LNCAP (cell line): ENCODE results near the gene PIK3AP1.

Experiments used
- TF ChIP-seq, protein P1 (sequence below): fragments of 450-650 bp; IDR thresholded peaks from 2 replicates; pipeline ENCODE4 v1.5.1; 2017; ENCODE audit warnings: mild to moderate bottlenecking

The PIK3AP1 gene

DNA sequence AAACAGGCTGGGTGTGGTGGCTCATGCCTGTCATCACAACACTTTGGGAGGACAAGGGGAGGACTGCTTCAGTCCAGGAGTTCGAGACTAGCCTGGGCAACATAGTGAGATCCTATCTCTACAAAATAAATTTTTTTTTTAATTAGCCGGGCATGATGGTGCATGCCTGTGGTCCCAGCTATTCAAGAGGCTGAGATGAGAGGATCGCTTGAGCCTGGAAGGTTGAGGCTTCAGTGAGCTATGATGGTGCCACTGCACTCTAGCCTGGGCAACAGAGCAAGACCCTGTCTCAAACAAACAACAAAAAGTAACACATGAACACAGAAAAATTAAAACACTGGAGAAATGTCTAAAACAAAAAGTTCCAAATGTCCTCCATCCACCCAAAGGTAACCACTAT, 22.9 kb downstream of the PIK3AP1 start:
- TF ChIP-seq, protein P1, sequence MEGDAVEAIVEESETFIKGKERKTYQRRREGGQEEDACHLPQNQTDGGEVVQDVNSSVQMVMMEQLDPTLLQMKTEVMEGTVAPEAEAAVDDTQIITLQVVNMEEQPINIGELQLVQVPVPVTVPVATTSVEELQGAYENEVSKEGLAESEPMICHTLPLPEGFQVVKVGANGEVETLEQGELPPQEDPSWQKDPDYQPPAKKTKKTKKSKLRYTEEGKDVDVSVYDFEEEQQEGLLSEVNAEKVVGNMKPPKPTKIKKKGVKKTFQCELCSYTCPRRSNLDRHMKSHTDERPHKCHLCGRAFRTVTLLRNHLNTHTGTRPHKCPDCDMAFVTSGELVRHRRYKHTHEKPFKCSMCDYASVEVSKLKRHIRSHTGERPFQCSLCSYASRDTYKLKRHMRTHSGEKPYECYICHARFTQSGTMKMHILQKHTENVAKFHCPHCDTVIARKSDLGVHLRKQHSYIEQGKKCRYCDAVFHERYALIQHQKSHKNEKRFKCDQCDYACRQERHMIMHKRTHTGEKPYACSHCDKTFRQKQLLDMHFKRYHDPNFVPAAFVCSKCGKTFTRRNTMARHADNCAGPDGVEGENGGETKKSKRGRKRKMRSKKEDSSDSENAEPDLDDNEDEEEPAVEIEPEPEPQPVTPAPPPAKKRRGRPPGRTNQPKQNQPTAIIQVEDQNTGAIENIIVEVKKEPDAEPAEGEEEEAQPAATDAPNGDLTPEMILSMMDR: no peak

DNA sequence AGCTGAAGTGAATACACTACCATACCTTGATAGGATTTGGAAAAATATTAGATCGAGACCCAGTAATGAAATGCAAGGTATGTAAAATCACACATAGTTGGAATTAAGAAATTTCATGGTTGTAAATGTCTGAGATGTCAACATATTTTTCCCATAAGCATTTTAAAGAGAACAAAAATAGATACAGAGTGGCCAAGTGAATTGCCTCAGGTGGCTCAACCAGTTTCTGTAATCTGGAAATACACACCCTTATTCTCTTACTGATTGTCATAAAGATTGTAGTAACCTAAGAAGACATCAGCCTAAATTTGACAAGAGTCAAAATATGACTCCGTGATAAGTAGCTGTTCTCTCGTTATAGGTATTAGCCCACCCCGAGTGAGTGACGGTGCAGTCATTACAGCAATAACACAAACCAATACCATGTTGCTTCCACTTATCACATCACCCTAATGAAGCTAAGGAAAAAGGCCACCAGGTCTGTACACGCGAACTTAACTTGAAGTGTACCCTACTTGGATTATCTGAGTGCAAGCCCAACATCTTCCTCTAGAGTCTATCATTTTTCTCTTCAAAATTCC, 23.4 kb downstream of the PIK3AP1 start:
- TF ChIP-seq, protein P1: no peak

DNA sequence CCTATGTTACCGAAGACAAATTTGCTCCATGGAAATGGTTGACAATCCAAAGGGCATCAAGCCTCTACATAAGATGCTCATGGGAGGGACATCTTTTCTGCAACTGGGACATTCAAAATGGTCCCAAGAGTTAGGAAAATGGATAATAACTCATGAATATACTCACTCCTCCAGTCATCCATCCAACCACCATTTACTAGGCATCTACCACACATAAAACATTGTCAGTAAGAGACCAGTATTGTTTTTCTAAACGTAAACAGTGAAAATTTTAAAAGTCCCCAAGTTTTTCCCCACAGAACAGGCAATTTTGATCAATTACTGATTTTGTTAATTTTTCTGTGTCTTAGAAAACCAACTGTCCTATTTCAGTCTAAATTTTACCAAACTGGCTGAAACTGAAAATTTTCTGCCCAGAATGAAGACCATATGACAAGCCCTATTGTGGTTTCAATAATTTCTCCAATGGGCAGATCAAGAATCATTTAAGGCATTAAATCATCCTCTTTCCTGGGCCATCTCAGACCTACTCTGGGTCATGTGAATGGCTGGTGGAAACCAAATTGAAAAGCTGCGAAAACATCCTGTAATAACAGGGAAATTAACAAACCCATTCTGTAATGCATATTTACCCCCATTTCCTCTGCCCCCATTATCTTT, 24.2 kb downstream of the PIK3AP1 start:
- TF ChIP-seq, protein P1: no peak

DNA sequence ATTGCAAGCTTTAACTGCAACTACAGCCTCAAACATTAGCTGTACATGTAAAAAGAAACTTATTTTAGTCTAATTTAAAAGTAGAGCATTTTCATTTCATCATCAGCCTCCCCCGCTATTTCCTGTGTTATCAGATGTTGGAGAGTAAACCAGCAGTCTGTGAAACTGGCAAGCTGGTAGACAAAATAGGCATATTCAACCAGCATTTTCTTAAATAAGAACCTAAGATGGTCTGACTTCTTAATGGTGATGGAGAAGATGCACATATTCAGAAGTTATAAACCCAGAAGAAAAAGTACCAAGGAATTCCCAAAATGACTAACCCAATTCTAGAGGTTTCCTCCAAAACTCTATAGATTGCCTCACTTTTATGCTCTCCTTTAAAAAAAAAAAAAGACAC, 24.9 kb downstream of the PIK3AP1 start:
- TF ChIP-seq, protein P1: no peak

DNA sequence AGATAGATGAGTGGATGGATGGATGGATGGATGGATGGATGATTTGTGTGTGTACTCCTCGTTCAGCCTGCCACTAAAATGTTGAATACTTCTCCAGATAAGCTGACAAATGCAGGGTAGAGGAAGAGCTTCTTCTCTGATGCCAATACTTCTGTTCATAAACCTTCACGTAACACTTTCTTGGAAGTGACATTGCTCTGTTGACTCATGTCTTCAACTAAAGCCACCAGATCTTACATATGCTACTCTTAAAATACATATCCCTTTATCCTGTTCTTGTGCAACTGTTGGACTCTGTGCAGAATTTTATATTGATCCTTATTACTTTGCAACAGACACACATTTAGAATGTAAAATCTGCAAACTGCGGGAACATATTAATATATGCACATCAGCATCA, 26.9 kb downstream of the PIK3AP1 start:
- TF ChIP-seq, protein P1: no peak

DNA sequence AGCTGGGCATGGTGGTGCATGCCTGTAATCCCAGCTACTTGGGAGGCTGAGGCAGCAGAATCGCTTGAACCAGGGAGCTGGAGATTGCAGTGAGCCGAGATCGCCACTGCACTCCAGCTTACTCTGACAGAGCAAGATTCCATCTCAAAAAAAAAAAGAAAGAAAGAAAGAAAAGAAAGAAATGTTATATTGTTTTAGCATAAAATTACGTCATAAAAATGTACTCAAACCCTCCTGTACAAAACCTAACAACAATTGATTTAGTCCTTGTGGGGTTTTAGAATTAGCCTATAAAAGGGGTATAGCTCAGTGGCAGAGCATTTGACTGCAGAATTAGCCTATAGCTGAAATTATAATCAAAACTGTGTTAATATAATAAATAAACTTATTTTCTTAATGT, 27.9 kb downstream of the PIK3AP1 start:
- TF ChIP-seq, protein P1: no peak

DNA sequence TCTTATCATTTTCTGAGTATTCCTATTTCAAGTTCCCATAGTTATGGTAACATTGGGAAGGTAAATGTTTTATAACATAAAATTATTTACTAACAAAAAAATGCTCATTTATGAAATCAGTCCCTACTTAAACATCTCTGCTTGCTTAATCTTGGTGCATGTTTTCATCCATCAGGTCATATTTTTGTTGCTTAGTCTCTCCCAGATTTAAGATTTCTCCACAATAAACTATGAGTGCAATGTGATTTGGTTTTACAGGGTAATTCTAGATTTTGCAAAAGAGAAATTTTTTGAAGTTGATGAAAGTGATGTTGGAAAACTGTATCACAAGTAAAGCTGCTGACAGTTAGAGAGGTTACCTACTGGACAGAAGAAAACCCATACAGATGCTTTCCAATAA, 28.6 kb downstream of the PIK3AP1 start:
- TF ChIP-seq, protein P1: no peak
